ENCODE data around the gene LTC4S. TPM values are rescaled to one million over a fixed set of nuclear protein-coding genes. Genes with fewer than 3 reads are reported as not detected.

Gene LTC4S
- total RNA-seq, 1 experiment from 2014 or later: 3.7 TPM

DNA sequence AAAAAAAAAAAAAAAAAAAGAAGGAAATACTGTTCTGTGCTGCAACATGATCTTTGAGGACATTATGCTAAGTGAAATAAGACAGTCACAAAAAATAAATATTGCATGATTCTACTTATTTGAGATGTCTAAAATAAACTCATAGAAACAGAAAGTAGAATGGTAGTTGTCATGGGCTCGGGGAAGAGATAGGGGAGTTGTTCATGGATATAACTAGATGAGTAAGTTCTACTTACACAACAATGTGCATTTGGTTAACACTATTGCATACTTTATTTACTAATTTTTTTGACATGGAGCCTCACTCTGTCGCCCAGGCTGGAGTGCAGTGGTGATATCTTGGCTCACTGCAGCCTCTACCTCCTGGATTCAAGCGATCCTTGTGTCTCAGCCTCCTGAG lies 46.0 kb upstream of the LTC4S start:
- Histone ChIP-seq H3K18ac (ENCODE audit: insufficient read length, low read depth, low read length) (no peak overlapping the region), H3K14ac (ENCODE audit: insufficient read depth, low read length) (no peak overlapping the region), H4K91ac (ENCODE audit: insufficient read length, low read depth, low read length) (no peak overlapping the region), H3K23me2 (ENCODE audit: insufficient read length, low read depth, low read length, poor library complexity, severe bottlenecking) (no peaks in the 10 kb centered on the region), H3K9ac (ENCODE audit: extremely low read depth, insufficient read length, low read length) (no peak overlapping the region), H3K23ac (ENCODE audit: insufficient read length, low read depth, low read length) (no peak overlapping the region), H2BK12ac (ENCODE audit: insufficient read length, low read depth, low read length) (no peak overlapping the region), H3T11ph (ENCODE audit: low read length) (no peak overlapping the region), H3K56ac (ENCODE audit: insufficient read length, low read depth, low read length) (no peak overlapping the region), H4K20me1 (ENCODE audit: control insufficient read depth, insufficient read depth, insufficient read length) (no peaks in the 10 kb centered on the region), H2BK15ac (ENCODE audit: low read depth, low read length) (no peak overlapping the region), H3K27ac (ENCODE audit: insufficient read length, low read depth, low read length) (no peak overlapping the region), H3K4me2 (ENCODE audit: insufficient read depth, insufficient read length, low read length) (no peak overlapping the region), H2BK20ac (ENCODE audit: low read depth, low read length, poor library complexity, severe bottlenecking) (no peak overlapping the region), H3K79me1 (ENCODE audit: insufficient read depth, low read depth, low read length, poor library complexity, severe bottlenecking) (no peaks in the 10 kb centered on the region), H2BK5ac (ENCODE audit: insufficient read length, low read length) (no peak overlapping the region), H2AK5ac (ENCODE audit: insufficient read length, low read length) (no peak overlapping the region), H3K79me2 (ENCODE audit: insufficient read depth, low read length) (peaks cover 18% of the 10 kb centered on the region; the same call in 1 of the 2 replicates), H4K5ac (ENCODE audit: insufficient read length, low read depth, low read length) (no peak overlapping the region), H4K8ac (replicated peaks; ENCODE audit: insufficient read length, low read depth, low read length) (no peak overlapping the region), H3K4ac (ENCODE audit: low read depth, low read length) (no peak overlapping the region), H3K27me3 (ENCODE audit: insufficient read depth, low read length) (no peaks in the 10 kb centered on the region), H2AFZ (ENCODE audit: low read length) (no peak overlapping the region), H3K4me1 (ENCODE audit: insufficient read depth, low read length) (no peaks in the 10 kb centered on the region), H2BK120ac (ENCODE audit: low read depth, low read length, poor library complexity, severe bottlenecking) (no peak overlapping the region), H3K9me3 (ENCODE audit: control insufficient read depth, low read depth, low read length) (no peaks in the 10 kb centered on the region)
- TF ChIP-seq, protein P1, sequence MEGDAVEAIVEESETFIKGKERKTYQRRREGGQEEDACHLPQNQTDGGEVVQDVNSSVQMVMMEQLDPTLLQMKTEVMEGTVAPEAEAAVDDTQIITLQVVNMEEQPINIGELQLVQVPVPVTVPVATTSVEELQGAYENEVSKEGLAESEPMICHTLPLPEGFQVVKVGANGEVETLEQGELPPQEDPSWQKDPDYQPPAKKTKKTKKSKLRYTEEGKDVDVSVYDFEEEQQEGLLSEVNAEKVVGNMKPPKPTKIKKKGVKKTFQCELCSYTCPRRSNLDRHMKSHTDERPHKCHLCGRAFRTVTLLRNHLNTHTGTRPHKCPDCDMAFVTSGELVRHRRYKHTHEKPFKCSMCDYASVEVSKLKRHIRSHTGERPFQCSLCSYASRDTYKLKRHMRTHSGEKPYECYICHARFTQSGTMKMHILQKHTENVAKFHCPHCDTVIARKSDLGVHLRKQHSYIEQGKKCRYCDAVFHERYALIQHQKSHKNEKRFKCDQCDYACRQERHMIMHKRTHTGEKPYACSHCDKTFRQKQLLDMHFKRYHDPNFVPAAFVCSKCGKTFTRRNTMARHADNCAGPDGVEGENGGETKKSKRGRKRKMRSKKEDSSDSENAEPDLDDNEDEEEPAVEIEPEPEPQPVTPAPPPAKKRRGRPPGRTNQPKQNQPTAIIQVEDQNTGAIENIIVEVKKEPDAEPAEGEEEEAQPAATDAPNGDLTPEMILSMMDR (conservative IDR thresholded peaks at IDR 0.05): no peak
- WGBS (ENCODE audit: extremely low coverage, insufficient read length, low lambda C conversion rate): no CpG with 5 or more reads among the region's 3 CpGs
- no peaks in the 10 kb centered on the region for H3K27me3 Mint-ChIP-seq (ENCODE audit: low read depth)
- peaks cover 0 to 3% of the 10 kb centered on the region in 2 experiments; a peak in 1 of 5 replicates for H3K9me3 Mint-ChIP-seq
- H3K36me3 Mint-ChIP-seq (ENCODE audit: insufficient read depth in 1 of 3, low read depth in 3 of 3): peaks cover 9 to 34% (median 22%) of the 10 kb centered on the region in 3 experiments; a peak in 6 of 7 replicates
- H3K4me1 Mint-ChIP-seq: peaks cover 0 to under 1% of the 10 kb centered on the region in 2 experiments; a peak in 1 of 4 replicates
- H3K4me3 Mint-ChIP-seq: no peak overlapping the region
- H3K27ac Mint-ChIP-seq: no peak overlapping the region
- DNase-seq: no peak

All from H9 (cell line).